HG03025 (cell line): ENCODE measurements around the gene EBF3.

Experiments used
- ATAC-seq: cut with Tn5 transposase; IDR thresholded peaks from one replicate; pipeline ENCODE4 v1.9.1; 2021; ENCODE audit warnings: mild to moderate bottlenecking, moderate library complexity; ENCODE audit not compliant: unreplicated experiment, low FRiP score

Gene EBF3

GRCh38 chr10:129861776-129862531 is 102.1 kb downstream of the EBF3 start:
- no peak for ATAC-seq

GRCh38 chr10:129860396-129860795 is 103.7 kb downstream of the EBF3 start:
- no peak for ATAC-seq

GRCh38 chr10:129859536-129859935 is 104.5 kb downstream of the EBF3 start:
- no peak for ATAC-seq

GRCh38 chr10:129857242-129857960 is 106.7 kb downstream of the EBF3 start:
- ATAC-seq: no peak

- no peak for ATAC-seq
Measured at GRCh38 chr10:129855836-129856563, 108.1 kb downstream of the EBF3 start.

- ATAC-seq: no peak
Measured at GRCh38 chr10:129854796-129855705, 109.0 kb downstream of the EBF3 start.

GRCh38 chr10:129854158-129854557 is 109.9 kb downstream of the EBF3 start:
- no peak for ATAC-seq

- no peak for ATAC-seq
Measured at GRCh38 chr10:129853562-129853903, 110.5 kb downstream of the EBF3 start.

- no peak for ATAC-seq
Measured at GRCh38 chr10:129852829-129853561, 111.1 kb downstream of the EBF3 start.

GRCh38 chr10:129851941-129852640 is 112.0 kb downstream of the EBF3 start:
- no peak for ATAC-seq

- ATAC-seq: no peak
Measured at GRCh38 chr10:129850790-129851189, 113.3 kb downstream of the EBF3 start.

GRCh38 chr10:129850316-129850715 is 113.8 kb downstream of the EBF3 start:
- ATAC-seq: no peak

- no peak for ATAC-seq
Measured at GRCh38 chr10:129849853-129850252, 114.2 kb downstream of the EBF3 start.

GRCh38 chr10:129849452-129849750 is 114.7 kb downstream of the EBF3 start:
- ATAC-seq: no peak

- ATAC-seq: no peak
Measured at GRCh38 chr10:129848696-129849451, 115.2 kb downstream of the EBF3 start.

- no peak for ATAC-seq
Measured at GRCh38 chr10:129847741-129848483, 116.2 kb downstream of the EBF3 start.

- no peak for ATAC-seq
Measured at GRCh38 chr10:129846991-129847391, 117.1 kb downstream of the EBF3 start.
